ENCODE results near the gene ETFRF1. TPM values are rescaled to one million over a fixed set of nuclear protein-coding genes. Genes with fewer than 3 reads are reported as not detected.

ETFRF1 gene
- total and polyA plus RNA-seq, 2 of the 8 experiments (the other 6 are each of a cell fraction or from before 2014, with no cell fraction given) = 4.3 to 7.7 TPM

- H3K27ac ChIP-seq (ENCODE audit: low read depth, low read length) = no peak overlapping the region
- CTCF ChIA-PET (ENCODE audit: partially characterized antibody) = interaction anchor here (0.6 to 4.0 kb wide), 13 partner anchors 10 to 389 kb away, joined by 3 to 24 read pairs (median 4); partner anchors contain the start of genes DNAI7 and ETFRF1
- no peak overlapping the region for H2BK12ac ChIP-seq (ENCODE audit: low read depth, low read length)
- H4K91ac ChIP-seq (replicated peaks; ENCODE audit: insufficient read length, low read length) = no peak overlapping the region
- H3K14ac ChIP-seq (ENCODE audit: insufficient read length) = no peak overlapping the region
- no peaks in the 10 kb centered on the region for H4K20me1 ChIP-seq (replicated peaks in 1 of 2; ENCODE audit: control insufficient read depth in 1 of 2, insufficient read depth in 2 of 2, low read length in 2 of 2)
- no peaks in the 10 kb centered on the region for H3K36me3 ChIP-seq (ENCODE audit: control insufficient read depth in 2 of 4, insufficient read depth in 4 of 4, low read length in 3 of 4)
- H3K79me2 ChIP-seq (ENCODE audit: control insufficient read depth in 1 of 2, insufficient read depth in 2 of 2, low read length in 2 of 2) = no peaks in the 10 kb centered on the region
- peaks cover 0 to 9% (median 0%) of the 10 kb centered on the region in 4 experiments; a peak in 3 of 7 replicates for H3K4me1 ChIP-seq (replicated peaks in 1 of 4; ENCODE audit: control insufficient read depth in 3 of 4, insufficient read depth in 4 of 4, low read length in 3 of 4)
- no peak overlapping the region for H3K4me2 ChIP-seq (ENCODE audit: insufficient read depth in 1 of 2, low read depth in 2 of 2, low read length in 2 of 2)
- DNase-seq (ENCODE audit: low read depth in 1 of 2, low spot score in 2 of 2) (no peak), FAIRE-seq (no peak)
- H2BK15ac ChIP-seq (ENCODE audit: low read length) = no peak overlapping the region
- no peak overlapping the region for H4K5ac ChIP-seq (ENCODE audit: insufficient read length, low read depth, low read length)
- no peak overlapping the region for H3K56ac ChIP-seq (replicated peaks; ENCODE audit: insufficient read length, low read depth, low read length)
- H3K18ac ChIP-seq (ENCODE audit: extremely low read depth, low read length) = no peak overlapping the region
- H4K8ac ChIP-seq (ENCODE audit: extremely low read depth, insufficient read depth, low read length) = no peak overlapping the region
- H3K9me3 ChIP-seq (ENCODE audit: insufficient read depth in 2 of 2, low read depth in 1 of 2, low read length in 1 of 2) = no peaks in the 10 kb centered on the region
- no peak overlapping the region for H3K9ac ChIP-seq (replicated peaks in 1 of 4; ENCODE audit: extremely low read depth in 1 of 4, low read depth in 3 of 4, low read length in 3 of 4)
- H3K23me2 ChIP-seq (ENCODE audit: low read depth, low read length) = no peaks in the 10 kb centered on the region
- no peak overlapping the region for H2AK5ac ChIP-seq (ENCODE audit: low read depth, low read length)
- TF ChIP-seq RBBP5 (IDR thresholded peaks at IDR 0.05; ENCODE audit: borderline replicate concordance, low read depth, low read length) (no peak), RAD21 (IDR thresholded peaks at IDR 0.05 in 1 of 2, conservative IDR thresholded peaks at IDR 0.05 in 1 of 2; ENCODE audit: low read depth in 2 of 2, low read length in 2 of 2) (no peak)
- no peak overlapping the region for H3K4me3 ChIP-seq (ENCODE audit: extremely low read depth in 1 of 4, insufficient read depth in 2 of 4, low read depth in 3 of 4, low read length in 4 of 4)
- H2BK120ac ChIP-seq (replicated peaks; ENCODE audit: low read depth, low read length) = no peak overlapping the region
- H3K79me1 ChIP-seq (ENCODE audit: low read depth, low read length) = no peaks in the 10 kb centered on the region
- POLR2A ChIA-PET (ENCODE audit: partially characterized antibody) = interaction anchor here (0.6 kb wide), 2 partner anchors 110 to 203 kb away, joined by 3 read pairs; no protein-coding TSS in a partner anchor
- no peaks in the 10 kb centered on the region for H3K27me3 ChIP-seq (replicated peaks in 1 of 4; ENCODE audit: control insufficient read depth in 3 of 4, extremely low read depth in 1 of 4, insufficient read depth in 3 of 4, low read length in 3 of 4)
- whole genome bisulfite sequencing, 2 experiments (ENCODE audit: extremely low coverage in 1 of 2, insufficient coverage in 1 of 2, insufficient read length in 1 of 2, insufficient replicate concordance in 2 of 2, low coverage in 1 of 2, low lambda C conversion rate in 2 of 2, missing lambda C conversion rate in 1 of 2) = 84% methylated on average over 4 of the region's 4 CpGs; no CpG with 5 or more reads in 1 of the 2 experiments
- no peak overlapping the region for H2BK20ac ChIP-seq (ENCODE audit: low read length)
- no peak overlapping the region for H2BK5ac ChIP-seq (ENCODE audit: low read depth, low read length)
- no peak overlapping the region for H2AFZ ChIP-seq (ENCODE audit: low read length)
- H3K4ac ChIP-seq (replicated peaks; ENCODE audit: insufficient read length, low read depth, low read length) = no peak overlapping the region
- no peak overlapping the region for H3K23ac ChIP-seq (ENCODE audit: insufficient read length)
Observed at GRCh38 chr12:25156061-25156460, 39.0 kb upstream of the ETFRF1 start.

All from H1 (cell line).